Suppressor macrophage (primary cell): ENCODE data around the gene ZNF365.
A peak's percentile ranks its signal among the peaks of the same experiment; 100 is the strongest.
"Not testable (repeated sequence)": the region's sequence is repeated elsewhere in the genome, so short reads cannot be mapped to it uniquely, and the experiment has no call there.

Experiments used
- DNase-seq, 4 experiments: peaks; one replicate each; pipeline ENCODE4 v3.0.0-alpha.2; 2020 to 2022
- total RNA-seq, 17 experiments: gene quantifications; one replicate each; lab custom pipeline; 2026; ENCODE audit warnings: mixed read lengths in 6 of 17, inconsistent platforms in 3 of 17; lab: John Stamatoyannopoulos, UW

ZNF365 gene, protein sequence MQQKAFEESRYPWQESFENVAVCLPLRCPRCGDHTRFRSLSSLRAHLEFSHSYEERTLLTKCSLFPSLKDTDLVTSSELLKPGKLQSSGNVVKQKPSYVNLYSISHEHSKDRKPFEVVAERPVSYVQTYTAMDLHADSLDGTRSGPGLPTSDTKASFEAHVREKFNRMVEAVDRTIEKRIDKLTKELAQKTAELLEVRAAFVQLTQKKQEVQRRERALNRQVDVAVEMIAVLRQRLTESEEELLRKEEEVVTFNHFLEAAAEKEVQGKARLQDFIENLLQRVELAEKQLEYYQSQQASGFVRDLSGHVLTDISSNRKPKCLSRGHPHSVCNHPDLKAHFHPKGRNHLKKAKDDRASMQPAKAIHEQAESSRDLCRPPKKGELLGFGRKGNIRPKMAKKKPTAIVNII
- 0 to 1.7 (median 0.13) reads per million in 17 experiments for total RNA-seq

DNA sequence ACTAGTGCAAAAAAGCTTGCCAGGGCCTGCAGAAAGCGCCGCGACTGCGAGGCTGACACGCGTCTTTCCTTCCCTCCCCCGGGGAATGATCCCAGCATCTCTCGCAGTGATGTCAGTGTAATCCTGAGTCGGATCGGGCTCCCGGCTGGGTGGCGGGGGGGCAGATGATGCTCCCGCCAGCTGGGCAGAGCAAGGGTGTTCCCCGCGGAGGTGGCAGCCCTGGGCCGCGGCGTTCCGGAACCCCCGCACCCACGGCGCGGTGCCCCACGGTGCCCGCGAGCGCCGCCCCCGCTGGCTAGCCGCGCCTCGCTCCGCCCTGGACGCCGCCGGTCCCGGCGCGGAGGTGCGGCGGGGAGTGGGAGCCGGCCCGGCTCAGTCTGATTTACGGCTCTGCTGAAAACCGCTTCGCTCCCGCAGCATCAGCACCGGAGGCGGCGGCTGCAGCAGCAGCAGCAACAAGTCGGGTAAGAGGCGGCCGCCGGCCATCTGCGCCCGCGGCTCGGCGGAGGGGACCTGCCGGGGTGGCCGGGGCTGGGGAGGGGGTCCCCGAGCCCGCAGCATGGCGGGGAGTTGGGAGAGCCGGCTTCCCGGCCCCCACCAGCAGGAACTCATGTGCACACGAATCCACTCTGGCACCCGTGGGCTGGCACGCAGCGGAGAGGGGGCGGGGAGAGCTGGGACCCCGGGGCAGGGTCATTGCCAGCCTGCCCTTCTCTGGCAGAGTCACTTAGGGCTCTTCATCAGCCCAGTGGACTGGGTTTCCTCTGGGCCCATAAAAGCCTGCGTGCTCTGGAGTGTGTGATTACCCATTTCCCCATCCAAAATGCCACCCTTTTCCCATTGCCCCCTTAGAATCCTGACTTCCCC lies at the start of gene ZNF365:
ZNF365 (plus strand) TSS at position 375 of the 867 bp plus-strand sequence. CDS start 1,825 bp downstream, outside the sequence.
- peak; percentile 13 to 36 (median 26) for DNase-seq

DNA sequence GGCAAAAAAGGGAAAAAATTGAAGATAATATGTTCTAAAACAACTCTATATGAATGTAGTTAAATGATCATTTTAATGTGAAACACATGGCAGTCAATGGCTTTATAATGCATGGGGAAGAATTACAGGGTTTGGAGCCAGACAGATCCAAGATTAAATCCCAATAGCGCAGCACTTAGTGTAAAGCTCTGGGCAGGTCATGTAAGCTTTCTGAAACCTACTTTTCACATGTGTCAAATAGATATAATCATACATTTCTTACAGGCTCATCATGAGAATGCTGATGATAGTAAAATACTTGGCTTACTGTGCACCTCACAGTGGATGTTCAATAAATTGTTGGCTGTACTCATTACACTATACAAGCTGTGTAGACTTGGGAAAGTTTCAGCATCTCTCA lies 48.0 kb upstream of the ZNF365 start:
- DNase-seq: no peak

DNA sequence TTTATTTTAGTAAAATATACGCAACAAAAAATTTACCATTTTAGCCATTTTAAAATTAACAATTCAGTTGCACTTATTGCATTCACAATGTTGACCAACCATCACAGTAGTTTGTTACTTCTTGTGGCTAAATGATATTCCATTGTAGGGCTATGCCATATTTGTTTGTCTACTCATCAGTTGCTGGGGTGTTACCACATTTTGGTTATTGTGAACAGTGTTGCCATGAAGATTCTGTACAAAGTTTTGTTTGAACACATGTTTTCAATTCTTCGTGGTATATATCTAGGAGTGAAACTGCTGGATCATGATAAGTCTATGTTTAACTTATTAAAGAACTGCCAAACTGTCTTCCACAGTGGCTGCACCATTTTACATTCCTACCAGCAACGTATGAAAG lies 46.3 kb upstream of the ZNF365 start:
- DNase-seq: no peak

DNA sequence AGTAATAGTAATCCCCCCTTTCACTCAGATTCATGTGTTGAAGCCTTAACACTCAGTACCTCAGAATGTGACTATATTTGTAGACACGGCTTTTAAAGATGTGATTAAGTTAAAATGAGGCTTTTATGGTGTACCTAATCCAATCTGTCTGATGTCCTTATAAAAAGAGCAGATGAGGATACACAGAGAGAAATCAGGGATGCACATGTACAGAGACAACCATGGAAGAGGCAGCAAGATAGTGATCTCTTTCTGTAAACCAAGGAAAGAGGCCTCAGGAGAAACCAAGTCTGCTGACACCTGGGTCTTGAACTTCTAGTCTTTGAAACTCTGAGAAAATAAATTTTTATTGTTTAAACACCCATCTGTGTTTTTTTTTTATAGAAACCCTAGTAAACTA lies 44.0 kb upstream of the ZNF365 start:
- DNase-seq: no peak

DNA sequence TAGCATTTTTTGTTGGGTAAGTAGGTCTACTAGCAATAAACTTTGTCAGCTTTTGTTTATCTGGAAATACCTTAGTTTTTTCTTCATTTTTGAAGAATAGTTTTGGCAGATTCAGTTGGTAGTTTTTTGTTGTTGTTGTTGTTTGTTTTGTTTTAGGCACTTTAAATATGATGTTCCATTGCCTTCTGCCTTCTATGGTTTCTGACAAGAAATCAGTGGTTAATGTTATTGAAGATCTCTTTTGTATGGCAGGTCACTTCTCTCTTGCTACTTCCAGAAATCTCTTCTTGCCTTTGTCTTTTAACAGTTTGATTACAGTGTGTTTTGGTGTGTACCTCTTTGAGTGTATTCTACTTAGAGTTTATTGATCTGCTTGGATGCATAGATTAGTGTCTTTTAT lies 41.8 kb upstream of the ZNF365 start:
- no peak for DNase-seq

DNA sequence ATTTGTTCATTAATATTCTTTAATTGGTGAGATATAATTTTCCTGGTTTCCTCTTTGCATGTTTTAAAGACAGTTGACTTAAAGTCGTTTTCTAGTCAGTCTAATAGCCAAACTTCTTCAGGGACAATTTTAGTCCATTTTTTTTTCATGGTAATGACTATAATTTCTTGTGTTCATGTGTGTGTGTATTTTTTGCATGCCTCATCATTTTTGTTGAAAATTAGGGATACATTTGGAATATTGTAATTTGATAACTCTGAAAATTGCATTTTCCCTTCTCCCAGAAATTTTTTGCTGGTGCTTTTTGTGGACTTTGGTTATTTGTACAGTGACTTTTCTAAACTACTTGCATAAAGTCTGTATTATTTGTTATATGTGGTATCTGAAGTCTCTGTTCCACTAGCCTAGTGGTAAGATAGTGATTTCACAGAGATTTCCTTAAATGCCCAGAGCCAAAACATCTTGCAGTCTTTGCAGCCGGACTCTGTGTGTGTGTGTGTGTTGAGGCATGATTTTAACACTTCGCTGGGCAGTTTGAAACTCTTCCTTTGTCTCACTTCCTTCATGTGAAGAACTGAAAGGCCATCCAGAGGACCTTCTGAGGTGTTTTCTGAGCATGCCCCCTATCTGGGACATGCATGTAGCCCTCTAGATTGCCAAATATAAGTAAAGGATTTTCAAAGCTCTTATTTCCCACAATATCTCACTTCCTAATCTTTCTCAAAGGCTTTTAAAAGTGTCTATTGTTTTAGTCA lies 40.9 kb upstream of the ZNF365 start:
- DNase-seq: no peak

DNA sequence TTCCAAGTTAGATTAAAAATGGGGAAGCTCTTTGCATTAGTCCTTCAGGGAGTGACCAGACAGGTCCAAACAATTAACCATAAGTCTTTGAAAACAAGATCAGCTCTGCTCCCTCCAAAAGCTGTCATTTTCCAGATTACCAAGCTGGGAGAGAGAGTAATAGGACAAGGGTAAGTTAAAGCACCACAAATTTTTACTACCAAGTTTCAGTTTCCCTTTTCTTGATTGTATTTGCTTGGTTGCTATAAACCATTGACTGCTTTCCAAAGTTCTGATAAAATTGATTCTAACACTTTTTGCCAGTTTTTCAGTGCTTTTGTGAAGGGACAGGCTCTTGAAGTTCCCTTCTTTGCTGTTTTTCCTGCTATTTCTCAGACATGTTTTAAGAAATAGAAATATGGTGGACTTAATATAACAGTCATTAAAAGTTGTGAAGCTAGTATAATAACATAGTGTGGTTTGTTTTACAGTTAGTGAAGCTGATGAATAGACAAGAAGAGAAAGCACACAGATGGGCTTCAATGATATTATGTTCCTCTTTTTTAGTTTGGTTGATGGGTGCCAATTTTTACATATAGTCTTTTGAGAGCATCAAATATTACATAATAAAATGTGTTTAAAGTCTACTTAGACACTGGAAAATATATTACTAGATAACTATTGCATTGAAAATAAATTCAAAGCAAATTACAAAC lies 40.0 kb upstream of the ZNF365 start:
- DNase-seq: no peak

DNA sequence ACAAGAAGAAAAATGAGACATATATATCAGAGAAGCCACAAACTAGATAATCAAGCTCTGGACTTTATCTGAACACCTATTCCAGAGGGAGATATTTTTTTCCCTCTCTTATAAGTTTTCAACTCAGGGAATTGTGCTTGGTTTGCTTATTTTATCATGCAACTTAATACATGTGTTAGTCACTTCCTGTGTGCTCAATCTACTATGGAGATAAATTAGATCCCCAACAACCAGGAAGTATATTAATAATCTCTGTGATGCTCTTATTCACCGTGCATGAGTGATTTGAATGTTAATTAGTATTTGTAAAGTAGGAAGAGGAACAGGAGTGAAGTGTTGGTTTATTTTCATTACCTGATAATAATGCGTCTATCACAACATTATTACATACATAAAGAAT lies 38.8 kb upstream of the ZNF365 start:
- DNase-seq: peak in 1 of 4 experiments; percentile 3

DNA sequence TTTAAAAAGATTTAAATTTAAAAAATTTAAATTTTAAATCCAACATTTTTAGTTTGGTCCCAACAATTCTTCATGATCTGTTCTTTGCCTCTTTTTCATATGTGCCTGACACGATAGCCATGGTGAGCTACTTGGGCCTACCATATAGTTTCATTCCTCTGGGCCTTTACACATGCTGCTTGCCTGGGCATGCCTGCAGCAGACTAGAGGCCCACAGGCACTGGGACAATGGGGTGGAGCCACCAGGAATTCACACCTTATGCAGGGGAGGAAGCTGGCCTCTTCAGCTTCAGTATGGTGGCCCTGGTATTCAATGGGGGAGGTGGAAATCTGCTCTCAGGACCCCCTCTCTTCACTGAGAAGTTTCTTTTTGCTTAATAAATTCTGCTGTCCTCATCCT lies 37.8 kb upstream of the ZNF365 start:
- DNase-seq: no peak

DNA sequence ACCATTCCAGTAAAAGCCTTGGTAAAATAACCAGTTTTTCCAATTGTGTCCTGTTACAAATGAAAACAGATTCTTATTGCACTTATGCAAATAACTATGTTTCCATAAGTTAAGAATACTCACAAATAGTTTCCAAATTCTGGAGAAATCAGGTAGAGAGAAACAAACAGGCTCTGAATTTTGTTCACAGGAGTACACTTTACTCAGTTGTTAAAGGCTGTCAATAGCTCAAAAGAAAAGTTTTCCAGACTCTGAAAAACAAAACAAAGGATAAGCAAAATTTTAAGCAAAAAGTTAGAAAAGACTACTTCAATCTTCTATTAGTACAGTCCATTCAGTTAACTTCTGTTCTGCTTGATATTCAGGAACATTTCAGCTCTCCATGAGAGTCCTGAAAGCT lies 32.8 kb upstream of the ZNF365 start:
- no peak for DNase-seq

DNA sequence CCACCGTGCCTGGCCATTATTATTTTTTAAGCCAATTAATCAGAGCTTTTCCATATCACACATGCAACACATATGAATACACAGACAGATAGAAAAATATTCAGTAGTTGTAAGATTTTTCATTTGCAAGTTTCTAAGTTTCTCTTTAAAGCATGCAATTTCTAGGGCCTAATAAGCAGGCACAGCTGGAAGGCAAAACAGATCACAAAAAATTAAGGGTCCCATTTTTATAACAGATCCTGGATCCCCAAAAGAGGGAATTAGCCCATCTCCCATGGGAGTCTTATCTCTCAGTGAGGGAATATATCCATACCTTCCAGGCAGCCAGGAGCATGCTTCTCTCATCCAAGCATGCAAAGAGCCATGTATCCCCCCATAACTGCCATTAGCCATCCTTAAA lies 31.2 kb upstream of the ZNF365 start:
- no peak for DNase-seq

DNA sequence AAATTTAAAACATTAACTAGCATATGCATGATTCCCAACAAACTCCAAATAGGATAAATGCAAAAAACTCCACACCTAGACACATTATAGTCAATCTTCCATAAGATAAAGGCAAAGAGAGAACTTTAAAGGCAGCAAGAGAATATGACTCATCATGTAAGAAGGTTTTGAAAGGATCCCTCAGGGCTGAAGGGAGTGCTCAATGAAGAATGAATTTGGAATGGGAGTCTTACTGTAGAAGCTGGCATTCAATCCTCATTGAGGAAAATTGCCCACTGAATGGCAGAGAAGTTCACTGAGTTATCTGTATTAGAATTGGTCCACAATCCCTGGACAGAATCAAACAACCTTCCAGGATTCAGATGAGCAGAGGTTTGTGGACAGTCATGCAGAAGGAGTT lies 26.1 kb upstream of the ZNF365 start:
- DNase-seq: no peak

DNA sequence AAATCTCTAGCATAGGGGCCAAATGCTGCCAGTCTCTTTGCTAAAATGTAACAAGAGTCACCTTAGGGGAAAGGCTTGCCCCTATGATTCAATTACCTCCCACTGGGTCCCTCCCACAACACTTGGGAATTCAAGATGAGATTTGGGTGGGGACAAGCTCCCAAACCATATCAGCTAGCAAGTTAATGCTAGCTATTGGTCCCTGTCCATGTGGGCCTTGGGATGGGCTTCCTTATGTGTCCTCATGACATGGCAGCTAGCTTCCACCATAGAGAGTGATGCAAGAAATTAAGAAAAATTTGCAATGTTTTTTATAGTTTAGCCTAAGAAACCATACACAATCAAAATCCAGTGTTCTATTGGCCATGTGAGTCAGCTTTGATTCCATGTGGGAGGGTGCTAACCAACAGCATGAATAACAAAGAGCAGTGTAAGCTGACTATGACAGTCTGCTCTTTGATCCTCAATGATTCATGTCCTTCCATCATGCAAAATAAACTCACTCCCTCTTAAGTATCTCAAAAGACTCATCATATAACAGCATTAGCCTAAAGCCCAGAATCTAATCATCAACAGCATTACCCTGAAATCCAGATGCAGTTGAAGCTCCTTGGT lies 21.7 kb upstream of the ZNF365 start:
- DNase-seq: no peak

DNA sequence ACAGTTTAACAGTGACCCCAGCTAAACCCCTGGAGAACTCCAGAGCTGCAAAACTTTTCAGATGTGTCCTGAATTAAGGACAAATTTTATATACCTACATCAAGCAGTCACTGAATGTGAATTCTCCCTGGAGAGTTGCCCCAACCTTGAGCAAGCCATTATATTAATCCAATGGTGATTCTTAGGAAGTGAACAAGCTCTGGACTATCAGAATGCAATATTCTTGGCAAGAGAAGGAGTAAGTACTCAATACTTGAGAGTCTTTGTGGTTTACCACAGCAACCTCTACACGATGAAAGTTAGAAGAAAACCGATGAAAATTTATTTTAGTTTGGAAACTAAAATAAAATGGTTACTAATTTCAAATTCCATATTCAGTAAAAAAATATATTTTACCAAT lies 19.3 kb upstream of the ZNF365 start:
- no peak for DNase-seq

DNA sequence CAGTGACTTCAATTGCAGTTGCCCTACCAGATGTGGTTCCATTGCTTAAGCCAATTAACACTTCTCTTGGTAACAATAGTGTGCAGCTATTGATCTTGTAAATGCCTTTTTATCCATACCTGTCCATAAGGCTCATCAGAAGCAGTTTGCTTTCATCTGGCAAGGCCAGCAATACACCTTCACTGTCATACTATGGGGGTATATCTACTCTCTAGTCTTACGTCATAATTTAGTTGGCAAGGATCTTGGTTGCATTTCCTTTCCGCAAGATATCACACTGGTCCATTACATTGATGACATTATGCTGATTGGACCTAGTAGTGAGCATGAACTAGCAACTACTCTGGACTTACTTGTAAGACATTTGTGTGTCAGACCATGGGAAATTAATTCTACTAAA lies 17.7 kb upstream of the ZNF365 start:
- DNase-seq: no peak

DNA sequence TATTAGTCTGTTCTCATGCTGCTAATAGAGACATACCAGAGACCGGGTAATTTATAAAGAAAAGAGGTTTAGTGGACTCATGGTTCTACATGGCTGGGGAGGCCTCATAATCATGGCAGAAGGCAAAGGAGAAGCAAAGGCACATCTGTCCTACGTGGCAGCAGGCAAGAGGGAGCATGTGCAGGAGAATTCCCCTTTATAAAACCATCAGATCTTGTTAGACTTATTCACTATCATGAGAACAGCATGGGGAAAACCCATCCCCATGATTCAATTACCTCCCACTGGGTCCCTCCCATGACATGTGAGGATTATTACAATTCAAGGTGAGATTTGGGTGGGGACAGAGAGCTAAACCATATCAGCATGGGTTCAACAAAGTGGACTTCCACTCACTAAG lies 16.0 kb upstream of the ZNF365 start:
- not testable (repeated sequence) for DNase-seq

DNA sequence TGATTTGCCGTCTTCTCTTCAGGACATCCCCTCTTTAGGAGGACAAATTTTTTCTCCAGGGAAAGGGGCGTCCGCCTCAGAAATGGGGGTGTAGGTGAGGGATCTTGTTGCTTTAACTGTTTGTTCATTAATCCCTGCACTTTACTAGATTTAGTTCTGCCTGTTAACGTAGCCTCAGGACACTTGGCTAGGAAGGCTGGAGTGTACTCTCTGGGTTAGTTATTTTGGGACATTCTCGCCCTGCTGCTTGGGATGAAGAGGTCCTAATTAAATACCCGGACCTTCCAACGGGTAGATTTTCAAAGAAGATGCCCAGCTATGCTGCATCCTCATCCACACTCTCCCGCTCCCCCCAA lies 552 bp upstream of the ZNF365 start:
- DNase-seq: no peak

DNA sequence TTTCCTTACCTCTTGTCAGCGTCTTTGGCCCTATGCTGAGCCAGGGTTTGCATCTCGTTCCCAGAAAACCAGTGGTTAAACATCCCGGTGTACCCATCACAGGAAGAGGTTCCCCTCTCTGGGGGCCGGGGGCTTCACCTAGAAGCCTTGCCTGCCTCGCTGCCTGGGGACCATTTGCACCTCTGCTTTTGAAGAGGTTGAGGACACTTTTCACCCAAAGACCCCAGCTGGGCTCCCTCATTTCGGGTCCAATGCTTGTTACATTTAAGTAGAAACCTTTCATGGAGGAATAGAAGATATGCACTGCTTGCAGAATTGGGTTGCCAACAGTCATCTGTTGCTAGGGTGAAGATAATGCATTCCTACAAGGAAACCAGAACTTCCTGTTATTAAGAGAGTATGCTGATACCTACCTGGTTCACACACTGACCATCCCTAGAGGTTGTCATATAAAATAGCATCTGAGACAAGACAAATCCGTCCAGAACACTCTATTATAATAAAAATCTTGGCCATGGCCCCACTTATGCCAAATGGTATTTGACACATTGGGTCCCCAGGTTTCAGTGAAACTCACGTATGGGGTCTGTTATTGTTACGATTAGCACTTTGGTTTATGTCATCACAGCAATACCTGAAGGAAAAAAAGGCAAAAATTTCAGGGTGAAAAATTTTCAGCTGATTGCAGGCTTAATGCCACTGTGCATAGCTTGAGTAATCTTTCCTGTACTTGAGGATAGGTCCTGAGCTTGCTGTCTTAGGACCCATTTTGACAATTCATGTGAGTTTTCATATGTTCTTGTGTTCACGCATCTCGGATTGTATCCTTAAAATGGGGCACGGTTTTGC lies 917 bp downstream of the ZNF365 start:
- peak in 3 of 4 experiments; percentile 6 to 28 (median 13) for DNase-seq

DNA sequence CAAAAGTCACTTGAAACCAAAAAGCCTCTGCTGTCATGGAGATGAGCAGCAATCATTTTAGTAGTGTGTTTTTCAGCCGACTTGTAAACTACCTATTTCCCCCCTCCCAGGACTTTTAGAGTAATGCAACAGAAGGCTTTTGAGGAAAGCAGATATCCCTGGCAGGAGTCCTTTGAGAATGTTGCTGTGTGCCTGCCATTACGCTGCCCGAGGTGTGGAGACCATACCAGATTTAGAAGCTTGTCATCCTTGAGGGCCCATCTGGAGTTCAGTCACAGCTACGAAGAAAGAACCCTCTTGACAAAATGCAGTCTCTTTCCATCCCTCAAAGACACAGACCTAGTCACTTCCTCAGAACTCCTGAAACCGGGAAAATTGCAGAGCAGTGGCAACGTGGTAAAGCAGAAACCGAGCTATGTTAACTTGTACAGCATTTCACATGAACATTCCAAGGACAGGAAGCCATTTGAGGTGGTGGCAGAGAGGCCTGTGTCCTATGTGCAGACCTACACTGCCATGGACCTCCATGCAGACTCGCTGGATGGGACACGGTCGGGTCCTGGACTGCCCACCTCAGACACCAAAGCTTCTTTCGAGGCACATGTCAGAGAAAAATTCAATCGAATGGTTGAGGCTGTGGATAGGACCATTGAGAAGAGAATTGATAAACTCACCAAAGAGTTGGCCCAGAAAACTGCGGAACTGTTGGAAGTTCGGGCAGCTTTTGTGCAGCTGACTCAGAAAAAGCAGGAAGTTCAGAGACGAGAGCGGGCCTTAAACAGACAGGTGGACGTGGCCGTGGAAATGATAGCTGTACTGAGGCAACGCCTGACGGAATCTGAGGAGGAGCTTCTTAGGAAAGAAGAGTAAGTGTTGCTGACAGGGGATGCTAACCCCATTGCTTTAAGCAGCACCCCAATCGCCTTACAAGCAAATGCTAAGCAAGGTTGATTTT lies 2.2 kb downstream of the ZNF365 start:
- no peak for DNase-seq

DNA sequence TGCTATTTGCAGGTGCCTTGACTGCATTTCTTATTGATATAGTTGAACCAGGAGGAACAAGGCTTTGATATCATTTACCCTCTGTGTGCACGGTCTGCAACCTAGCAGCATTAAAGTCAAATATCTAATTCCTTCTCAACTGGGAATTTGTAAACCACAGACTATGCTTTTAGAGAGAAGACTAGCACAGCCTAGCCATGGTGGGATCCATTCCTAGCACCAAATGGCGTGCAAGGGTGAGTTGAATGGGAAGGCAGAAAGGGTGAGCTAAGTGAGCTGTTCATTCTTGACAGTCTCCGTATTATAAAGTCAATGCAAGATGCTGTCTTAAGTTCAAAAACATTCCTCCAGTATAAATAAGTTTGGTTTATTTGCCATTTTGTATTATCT lies 2.9 kb downstream of the ZNF365 start:
- no peak for DNase-seq
